NT2/D1 (cell line): ENCODE data around the gene PTPRJ.

Source experiments
- SUZ12 ChIP-seq: IDR thresholded peaks from 2 replicates; pipeline ENCODE4 v1.6.1; 2011; ENCODE audit not compliant: insufficient read length, insufficient read depth; ENCODE audit errors: extremely low read depth
- YY1 ChIP-seq: IDR thresholded peaks from 2 replicates; pipeline ENCODE4 v1.6.1; 2011; ENCODE audit not compliant: insufficient read length, insufficient read depth
- ZNF274 ChIP-seq: IDR thresholded peaks from 2 replicates; pipeline ENCODE4 v1.6.1; 2011; ENCODE audit warnings: mild to moderate bottlenecking, low read depth, low read length

DNA sequence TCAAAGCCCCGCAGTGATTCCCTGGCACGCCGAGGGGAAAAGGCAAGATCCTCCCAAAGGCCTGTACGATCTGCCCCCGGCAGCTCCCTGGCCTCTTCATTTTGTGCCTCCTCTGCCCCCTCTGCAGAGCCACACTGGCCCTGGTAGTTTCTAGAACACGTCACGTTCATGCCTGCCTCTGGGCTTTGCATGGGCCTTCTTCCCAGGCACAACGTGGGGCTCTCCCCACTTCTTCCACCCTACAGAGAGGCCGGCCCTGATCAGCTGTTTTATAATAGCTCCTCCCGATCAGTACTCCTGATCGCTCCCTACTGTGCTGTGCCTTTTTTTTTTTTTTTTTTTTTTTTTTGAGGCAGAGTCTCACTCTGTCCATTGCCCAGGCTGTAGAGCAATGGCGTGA lies 78.4 kb downstream of the PTPRJ start:
- no peak for TF ChIP-seq ZNF274
- no peak for TF ChIP-seq YY1
- TF ChIP-seq SUZ12, result no peak
